HEK293T (cell line): Measurements from ENCODE around the gene ARHGEF7.

Experiments used
- CTCF ChIA-PET: fragments of 350-600 bp; formaldehyde crosslinking; extraction: SDS; loops from one replicate; lab custom pipeline; 2021; ENCODE audit warnings: antibody characterized with exemption, inconsistent platforms; lab: Yijun Ruan, JAX
- POLR2A ChIA-PET: fragments of 350-600 bp; formaldehyde crosslinking; extraction: SDS; loops from one replicate; lab custom pipeline; 2020; ENCODE audit warnings: antibody characterized with exemption, inconsistent platforms; lab: Yijun Ruan, JAX
- DNase-seq: peaks from one replicate; pipeline ENCODE4 v3.0.0; 2012; ENCODE audit warnings: mixed read lengths; ENCODE audit errors: extremely low spot score
- ARNT ChIP-seq: fragments of 450-650 bp; IDR thresholded peaks from 2 replicates; pipeline ENCODE4 v1.6.1; 2017; ENCODE audit warnings: mild to moderate bottlenecking
- BHLHE40 ChIP-seq: fragments of 450-650 bp; IDR thresholded peaks from 2 replicates; pipeline ENCODE4 v1.6.1; 2016; ENCODE audit warnings: mild to moderate bottlenecking, moderate library complexity, borderline replicate concordance
- CTBP1 ChIP-seq: fragments of 450-650 bp; IDR thresholded peaks from 2 replicates; pipeline ENCODE4 v1.6.1; 2016; ENCODE audit warnings: borderline replicate concordance
- ELF4 ChIP-seq: fragments of 450-650 bp; IDR thresholded peaks from 2 replicates; pipeline ENCODE4 v1.6.1; 2017; ENCODE audit warnings: antibody characterized with exemption
- FOXA1 ChIP-seq: fragments of 450-650 bp; IDR thresholded peaks from 2 replicates; pipeline ENCODE4 v1.6.1; 2016; ENCODE audit warnings: mild to moderate bottlenecking
- FOXK2 ChIP-seq: fragments of 450-650 bp; IDR thresholded peaks from 2 replicates; pipeline ENCODE4 v1.6.1; 2016; ENCODE audit warnings: mild to moderate bottlenecking
- FOXM1 ChIP-seq: fragments of 450-650 bp; IDR thresholded peaks from 2 replicates; pipeline ENCODE4 v1.6.1; 2017; ENCODE audit warnings: mild to moderate bottlenecking, borderline replicate concordance
- HDGF ChIP-seq: fragments of 450-650 bp; IDR thresholded peaks from 2 replicates; pipeline ENCODE4 v1.6.1; 2017; ENCODE audit warnings: antibody characterized with exemption, borderline replicate concordance
- L3MBTL2 ChIP-seq: fragments of 450-650 bp; conservative IDR thresholded peaks from 2 replicates; pipeline ENCODE4 v1.6.1; 2016; ENCODE audit warnings: mild to moderate bottlenecking
- LEF1 ChIP-seq: fragments of 450-650 bp; IDR thresholded peaks from 2 replicates; pipeline ENCODE4 v1.6.1; 2017; ENCODE audit warnings: mild to moderate bottlenecking, borderline replicate concordance
- NFRKB ChIP-seq: fragments of 450-650 bp; IDR thresholded peaks from 2 replicates; pipeline ENCODE4 v1.6.1; 2016; ENCODE audit warnings: mild to moderate bottlenecking, moderate library complexity
- PKNOX1 ChIP-seq: fragments of 450-650 bp; IDR thresholded peaks from 2 replicates; pipeline ENCODE4 v1.6.1; 2016
- SP1 ChIP-seq: fragments of 450-650 bp; IDR thresholded peaks from 2 replicates; pipeline ENCODE4 v1.6.1; 2017
- SUZ12 ChIP-seq: fragments of 450-650 bp; IDR thresholded peaks from 2 replicates; pipeline ENCODE4 v1.6.1; 2016; ENCODE audit warnings: mild to moderate bottlenecking
- TARDBP ChIP-seq: fragments of 450-650 bp; IDR thresholded peaks from 2 replicates; pipeline ENCODE4 v1.6.1; 2016
- ZNF384 ChIP-seq: fragments of 450-650 bp; IDR thresholded peaks from 2 replicates; pipeline ENCODE4 v1.6.1; 2016

ARHGEF7 gene

GRCh38 chr13:111117961-111118360, 2.9 kb downstream of the ARHGEF7 start:
- POLR2A ChIA-PET, result no interaction called here
- TF ChIP-seq PKNOX1, result no peak
- CTCF ChIA-PET, result no interaction called here
- DNase-seq, result no peak

- ChIA-PET POLR2A (no interaction called here), CTCF (no interaction called here)
- DNase-seq, result no peak
- TF ChIP-seq LEF1 (no peak), ARNT (no peak), TARDBP (no peak), ZNF384 (no peak), FOXM1 (no peak), BHLHE40 (no peak), L3MBTL2 (no peak), CTBP1 (no peak), PKNOX1 (no peak), FOXA1 (no peak), SUZ12 (no peak), HDGF (no peak), SP1 (no peak), NFRKB (no peak), ELF4 (no peak), FOXK2 (no peak)
These were observed 3.9 kb downstream of the ARHGEF7 start for GRCh38 chr13:111118898-111119607.

- DNase-seq, result no peak
- ChIA-PET CTCF (no interaction called here), POLR2A (no interaction called here)
- no peak for TF ChIP-seq ELF4
These were observed 4.9 kb downstream of the ARHGEF7 start for GRCh38 chr13:111119966-111120365.

GRCh38 chr13:111120422-111120821, 5.3 kb downstream of the ARHGEF7 start:
- POLR2A ChIA-PET, result no interaction called here
- DNase-seq, result no peak
- TF ChIP-seq L3MBTL2 (no peak), HDGF (no peak), ARNT (no peak), BHLHE40 (no peak), PKNOX1 (no peak), CTBP1 (no peak), FOXM1 (no peak), NFRKB (no peak), SP1 (no peak), FOXK2 (no peak), ZNF384 (no peak), FOXA1 (no peak), TARDBP (no peak), ELF4 (no peak), LEF1 (no peak), SUZ12 (no peak)
- CTCF ChIA-PET, result no interaction called here

- CTCF ChIA-PET, result no interaction called here
- POLR2A ChIA-PET, result no interaction called here
- TF ChIP-seq SP1, result no peak
- TF ChIP-seq LEF1, result no peak
- TF ChIP-seq CTBP1, result no peak
- TF ChIP-seq BHLHE40, result no peak
- TF ChIP-seq HDGF, result no peak
- no peak for TF ChIP-seq L3MBTL2
- no peak for TF ChIP-seq TARDBP
- TF ChIP-seq FOXA1, result no peak
- no peak for TF ChIP-seq SUZ12
- no peak for TF ChIP-seq ARNT
- no peak for TF ChIP-seq ZNF384
- no peak for TF ChIP-seq NFRKB
- no peak for TF ChIP-seq PKNOX1
- TF ChIP-seq FOXK2, result no peak
- no peak for TF ChIP-seq FOXM1
- no peak for TF ChIP-seq ELF4
- no peak for DNase-seq
These were observed 5.8 kb downstream of the ARHGEF7 start for GRCh38 chr13:111120913-111121312.

- ChIA-PET POLR2A (no interaction called here), CTCF (no interaction called here)
- no peak for DNase-seq
- TF ChIP-seq HDGF (no peak), FOXM1 (no peak), ZNF384 (no peak), TARDBP (no peak), CTBP1 (no peak), SP1 (no peak), NFRKB (no peak), LEF1 (no peak), FOXA1 (no peak), SUZ12 (no peak), BHLHE40 (no peak), FOXK2 (no peak), ELF4 (no peak)
These were observed 6.4 kb downstream of the ARHGEF7 start for GRCh38 chr13:111121506-111121905.
